SK-N-SH treated with all-trans-retinoic acid at 6 μM for 48 hours (cell line): ENCODE data around the gene TRIM37.
A peak's percentile ranks its signal among the peaks of the same experiment; 100 is the strongest.

ENCODE experiments used
- ATAC-seq: fragments of 200-7000 bp; cut with Tn5 transposase; 3 replicates; pipeline ENCODE4 v1.9.1; 2020; ENCODE audit warnings: mild to moderate bottlenecking, moderate library complexity
- ARNTL ChIP-seq: fragments of 450-650 bp; formaldehyde crosslinking; IDR thresholded peaks from 2 replicates; pipeline ENCODE4 v1.5.0; 2020; ENCODE audit warnings: low read depth, mild to moderate bottlenecking, moderate library complexity, borderline replicate concordance
- BACH2 ChIP-seq: fragments of 250-450 bp; sonication (Bioruptor Pico); IDR thresholded peaks from 2 replicates; pipeline ENCODE4 v1.9.0; 2021; ENCODE audit warnings: mild to moderate bottlenecking, borderline replicate concordance
- CSDC2 ChIP-seq: fragments of 250-450 bp; sonication (Bioruptor Pico); IDR thresholded peaks from 2 replicates; pipeline ENCODE4 v1.5.0; 2020; ENCODE audit warnings: mild to moderate bottlenecking, moderate library complexity
- ESRRG ChIP-seq: fragments of 250-450 bp; sonication (Bioruptor Pico); IDR thresholded peaks from 2 replicates; pipeline ENCODE4 v1.6.1; 2021; ENCODE audit warnings: mild to moderate bottlenecking
- GLIS3 ChIP-seq: fragments of 250-450 bp; sonication (Bioruptor Pico); IDR thresholded peaks from 2 replicates; pipeline ENCODE4 v1.5.0; 2020; ENCODE audit warnings: mild to moderate bottlenecking, moderate library complexity
- ISL1 ChIP-seq: fragments of 250-450 bp; sonication (Bioruptor Pico); IDR thresholded peaks from 2 replicates; pipeline ENCODE4 v2.1.2; 2022; ENCODE audit warnings: mild to moderate bottlenecking, moderate library complexity
- SNAI2 ChIP-seq: fragments of 250-450 bp; sonication (Bioruptor Pico); IDR thresholded peaks from 2 replicates; pipeline ENCODE4 v1.5.0; 2020; ENCODE audit warnings: mild to moderate bottlenecking, moderate library complexity
- TOX ChIP-seq: fragments of 250-450 bp; sonication (Bioruptor Pico); IDR thresholded peaks from 2 replicates; pipeline ENCODE4 v1.8.0; 2021; ENCODE audit warnings: mild to moderate bottlenecking, moderate library complexity, borderline replicate concordance
- ZC3H10 ChIP-seq: fragments of 250-450 bp; sonication (Bioruptor Pico); IDR thresholded peaks from 2 replicates; pipeline ENCODE4 v1.5.1; 2021; ENCODE audit warnings: mild to moderate bottlenecking, moderate library complexity
- ZFP3 ChIP-seq: fragments of 250-450 bp; sonication (Bioruptor Pico); IDR thresholded peaks from 2 replicates; pipeline ENCODE4 v1.5.0; 2020; ENCODE audit warnings: mild to moderate bottlenecking, moderate library complexity
- ZNF565 ChIP-seq: fragments of 450-650 bp; formaldehyde crosslinking; conservative IDR thresholded peaks from 2 replicates; pipeline ENCODE4 v1.5.0; 2020; ENCODE audit warnings: low read depth, mild to moderate bottlenecking, moderate library complexity
- ZNF70 ChIP-seq: fragments of 450-650 bp; formaldehyde crosslinking; IDR thresholded peaks from 2 replicates; pipeline ENCODE4 v1.5.0; 2020; ENCODE audit warnings: mild to moderate bottlenecking, moderate library complexity
- ZNF8 ChIP-seq: fragments of 450-650 bp; formaldehyde crosslinking; IDR thresholded peaks from 2 replicates; pipeline ENCODE4 v1.5.0; 2020; ENCODE audit warnings: mild to moderate bottlenecking, moderate library complexity
- TF ChIP-seq, protein P1 (sequence below): fragments of 250-450 bp; sonication (Bioruptor Pico); IDR thresholded peaks from 2 replicates; pipeline ENCODE4 v1.8.0; 2021; ENCODE audit warnings: low read depth, mild to moderate bottlenecking, moderate library complexity, borderline replicate concordance
- TF ChIP-seq, protein P2 (sequence below): fragments of 250-450 bp; sonication (Bioruptor Pico); IDR thresholded peaks from 2 replicates; pipeline ENCODE4 v1.5.1; 2021; ENCODE audit warnings: mild to moderate bottlenecking, moderate library complexity
- TF ChIP-seq, protein P3 (sequence below): fragments of 250-450 bp; sonication (Bioruptor Pico); IDR thresholded peaks from 2 replicates; pipeline ENCODE4 v1.8.0; 2020; ENCODE audit warnings: mild to moderate bottlenecking, moderate library complexity, borderline replicate concordance
- TF ChIP-seq, protein P4 (sequence below): fragments of 250-450 bp; sonication (Bioruptor Pico); IDR thresholded peaks from 2 replicates; pipeline ENCODE4 v1.5.0; 2020; ENCODE audit warnings: mild to moderate bottlenecking, moderate library complexity
- TF ChIP-seq, protein P5 (sequence below): fragments of 250-450 bp; sonication (Bioruptor Pico); IDR thresholded peaks from 2 replicates; pipeline ENCODE4 v1.5.1; 2020; ENCODE audit warnings: low read depth, mild to moderate bottlenecking, moderate library complexity

Gene TRIM37

DNA sequence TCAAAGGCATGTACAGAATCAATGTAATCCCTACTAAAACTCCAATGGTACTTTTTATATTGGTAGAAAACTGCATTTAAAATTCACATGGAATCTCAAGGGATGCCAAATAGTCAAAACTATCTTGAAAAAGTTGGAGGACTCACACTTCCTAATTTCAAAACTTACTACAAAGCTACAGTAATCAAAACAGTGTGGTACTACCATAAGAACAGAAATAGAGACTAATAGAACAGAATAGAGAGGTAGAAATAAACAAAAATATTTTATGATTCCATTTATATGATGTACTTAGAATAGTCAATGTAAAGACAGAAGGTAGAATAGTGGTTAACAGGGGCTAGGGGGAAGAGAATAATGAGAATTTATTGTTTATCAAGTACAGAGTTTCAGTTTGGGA is 8.8 kb downstream of the TRIM37 start (continued):
- TF ChIP-seq, protein P1, sequence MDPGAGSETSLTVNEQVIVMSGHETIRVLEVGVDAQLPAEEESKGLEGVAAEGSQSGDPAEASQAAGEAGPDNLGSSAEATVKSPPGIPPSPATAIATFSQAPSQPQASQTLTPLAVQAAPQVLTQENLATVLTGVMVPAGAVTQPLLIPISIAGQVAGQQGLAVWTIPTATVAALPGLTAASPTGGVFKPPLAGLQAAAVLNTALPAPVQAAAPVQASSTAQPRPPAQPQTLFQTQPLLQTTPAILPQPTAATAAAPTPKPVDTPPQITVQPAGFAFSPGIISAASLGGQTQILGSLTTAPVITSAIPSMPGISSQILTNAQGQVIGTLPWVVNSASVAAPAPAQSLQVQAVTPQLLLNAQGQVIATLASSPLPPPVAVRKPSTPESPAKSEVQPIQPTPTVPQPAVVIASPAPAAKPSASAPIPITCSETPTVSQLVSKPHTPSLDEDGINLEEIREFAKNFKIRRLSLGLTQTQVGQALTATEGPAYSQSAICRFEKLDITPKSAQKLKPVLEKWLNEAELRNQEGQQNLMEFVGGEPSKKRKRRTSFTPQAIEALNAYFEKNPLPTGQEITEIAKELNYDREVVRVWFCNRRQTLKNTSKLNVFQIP (CRISPR knock-in tag) = no peak
- TF ChIP-seq TOX = no peak

DNA sequence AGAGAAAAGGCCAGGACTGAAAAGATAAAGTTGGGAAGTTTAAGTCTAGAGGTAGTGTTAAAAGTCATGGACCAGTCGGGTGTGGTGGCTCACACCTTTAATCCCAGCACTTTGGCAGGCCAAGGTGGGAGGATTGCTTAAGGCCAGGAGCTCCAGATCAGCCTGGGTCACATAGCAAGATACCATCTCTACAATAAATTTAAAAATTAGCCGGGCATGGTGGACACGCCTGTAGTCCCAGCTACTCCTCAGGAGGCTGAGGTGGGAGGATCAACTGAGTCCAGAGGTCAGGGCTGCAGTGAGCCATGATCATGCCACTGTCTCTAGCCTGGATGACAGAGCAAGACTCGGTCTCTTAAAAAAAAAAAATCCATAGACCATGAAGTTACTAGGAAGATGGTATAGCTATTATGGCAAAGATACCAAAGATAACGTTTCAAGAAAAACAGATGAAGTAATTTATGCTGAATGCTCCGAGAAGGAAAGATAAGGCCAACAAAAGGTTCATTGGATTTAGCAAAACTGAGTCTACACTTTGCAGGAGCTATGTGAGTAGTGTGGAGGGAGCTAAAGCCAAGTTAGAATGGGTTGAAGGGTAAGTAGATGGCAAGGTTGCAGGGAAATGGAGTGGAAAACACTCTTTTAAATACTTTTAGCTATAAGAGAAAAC is 11.7 kb downstream of the TRIM37 start:
- ATAC-seq = no peak

DNA sequence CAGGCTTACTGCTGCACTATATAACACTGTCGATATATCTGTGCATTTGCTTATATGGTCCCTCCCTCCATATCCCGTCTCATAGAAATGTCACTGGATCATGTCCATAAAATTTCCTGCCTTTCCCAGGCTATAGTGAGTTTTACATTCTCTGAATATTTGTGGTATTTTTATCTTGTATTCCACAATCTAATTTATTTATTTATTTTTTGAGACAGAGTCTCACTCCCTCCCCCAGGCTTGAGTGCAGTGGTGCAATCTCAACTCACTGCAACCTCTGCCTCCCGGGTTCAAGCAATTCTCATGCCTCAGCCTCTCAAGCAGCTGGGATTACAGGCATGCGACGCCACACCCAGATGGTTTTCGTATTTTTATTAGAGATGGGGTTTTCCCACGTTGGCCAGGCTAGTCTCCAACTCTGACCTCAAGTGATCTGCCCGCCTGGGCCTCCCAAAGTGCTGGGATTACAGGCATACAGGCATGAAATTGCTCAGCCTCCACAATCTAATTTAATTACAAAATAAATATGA is 12.9 kb downstream of the TRIM37 start:
- TF ChIP-seq, protein P2, sequence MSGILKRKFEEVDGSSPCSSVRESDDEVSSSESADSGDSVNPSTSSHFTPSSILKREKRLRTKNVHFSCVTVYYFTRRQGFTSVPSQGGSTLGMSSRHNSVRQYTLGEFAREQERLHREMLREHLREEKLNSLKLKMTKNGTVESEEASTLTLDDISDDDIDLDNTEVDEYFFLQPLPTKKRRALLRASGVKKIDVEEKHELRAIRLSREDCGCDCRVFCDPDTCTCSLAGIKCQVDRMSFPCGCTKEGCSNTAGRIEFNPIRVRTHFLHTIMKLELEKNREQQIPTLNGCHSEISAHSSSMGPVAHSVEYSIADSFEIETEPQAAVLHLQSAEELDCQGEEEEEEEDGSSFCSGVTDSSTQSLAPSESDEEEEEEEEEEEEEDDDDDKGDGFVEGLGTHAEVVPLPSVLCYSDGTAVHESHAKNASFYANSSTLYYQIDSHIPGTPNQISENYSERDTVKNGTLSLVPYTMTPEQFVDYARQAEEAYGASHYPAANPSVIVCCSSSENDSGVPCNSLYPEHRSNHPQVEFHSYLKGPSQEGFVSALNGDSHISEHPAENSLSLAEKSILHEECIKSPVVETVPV (CRISPR knock-in tag) = no peak
- TF ChIP-seq ISL1 (CRISPR knock-in tag) (peak; percentile 83), ZC3H10 (CRISPR knock-in tag) (0 out of 2 replicates have a peak, but pooled peaks have one; percentile 20), ZNF8 (CRISPR knock-in tag) (0 out of 2 replicates have a peak, but pooled peaks have one; percentile 5), ZNF70 (peak; percentile 51; the same call in 1 of the 2 replicates), CSDC2 (CRISPR knock-in tag) (peak; percentile 14; the same call in 1 of the 2 replicates)
- TF ChIP-seq, protein P3, sequence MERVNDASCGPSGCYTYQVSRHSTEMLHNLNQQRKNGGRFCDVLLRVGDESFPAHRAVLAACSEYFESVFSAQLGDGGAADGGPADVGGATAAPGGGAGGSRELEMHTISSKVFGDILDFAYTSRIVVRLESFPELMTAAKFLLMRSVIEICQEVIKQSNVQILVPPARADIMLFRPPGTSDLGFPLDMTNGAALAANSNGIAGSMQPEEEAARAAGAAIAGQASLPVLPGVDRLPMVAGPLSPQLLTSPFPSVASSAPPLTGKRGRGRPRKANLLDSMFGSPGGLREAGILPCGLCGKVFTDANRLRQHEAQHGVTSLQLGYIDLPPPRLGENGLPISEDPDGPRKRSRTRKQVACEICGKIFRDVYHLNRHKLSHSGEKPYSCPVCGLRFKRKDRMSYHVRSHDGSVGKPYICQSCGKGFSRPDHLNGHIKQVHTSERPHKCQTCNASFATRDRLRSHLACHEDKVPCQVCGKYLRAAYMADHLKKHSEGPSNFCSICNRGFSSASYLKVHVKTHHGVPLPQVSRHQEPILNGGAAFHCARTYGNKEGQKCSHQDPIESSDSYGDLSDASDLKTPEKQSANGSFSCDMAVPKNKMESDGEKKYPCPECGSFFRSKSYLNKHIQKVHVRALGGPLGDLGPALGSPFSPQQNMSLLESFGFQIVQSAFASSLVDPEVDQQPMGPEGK (CRISPR knock-in tag) = peak; percentile 89; the same call in 1 of the 2 replicates
- TF ChIP-seq, protein P4, sequence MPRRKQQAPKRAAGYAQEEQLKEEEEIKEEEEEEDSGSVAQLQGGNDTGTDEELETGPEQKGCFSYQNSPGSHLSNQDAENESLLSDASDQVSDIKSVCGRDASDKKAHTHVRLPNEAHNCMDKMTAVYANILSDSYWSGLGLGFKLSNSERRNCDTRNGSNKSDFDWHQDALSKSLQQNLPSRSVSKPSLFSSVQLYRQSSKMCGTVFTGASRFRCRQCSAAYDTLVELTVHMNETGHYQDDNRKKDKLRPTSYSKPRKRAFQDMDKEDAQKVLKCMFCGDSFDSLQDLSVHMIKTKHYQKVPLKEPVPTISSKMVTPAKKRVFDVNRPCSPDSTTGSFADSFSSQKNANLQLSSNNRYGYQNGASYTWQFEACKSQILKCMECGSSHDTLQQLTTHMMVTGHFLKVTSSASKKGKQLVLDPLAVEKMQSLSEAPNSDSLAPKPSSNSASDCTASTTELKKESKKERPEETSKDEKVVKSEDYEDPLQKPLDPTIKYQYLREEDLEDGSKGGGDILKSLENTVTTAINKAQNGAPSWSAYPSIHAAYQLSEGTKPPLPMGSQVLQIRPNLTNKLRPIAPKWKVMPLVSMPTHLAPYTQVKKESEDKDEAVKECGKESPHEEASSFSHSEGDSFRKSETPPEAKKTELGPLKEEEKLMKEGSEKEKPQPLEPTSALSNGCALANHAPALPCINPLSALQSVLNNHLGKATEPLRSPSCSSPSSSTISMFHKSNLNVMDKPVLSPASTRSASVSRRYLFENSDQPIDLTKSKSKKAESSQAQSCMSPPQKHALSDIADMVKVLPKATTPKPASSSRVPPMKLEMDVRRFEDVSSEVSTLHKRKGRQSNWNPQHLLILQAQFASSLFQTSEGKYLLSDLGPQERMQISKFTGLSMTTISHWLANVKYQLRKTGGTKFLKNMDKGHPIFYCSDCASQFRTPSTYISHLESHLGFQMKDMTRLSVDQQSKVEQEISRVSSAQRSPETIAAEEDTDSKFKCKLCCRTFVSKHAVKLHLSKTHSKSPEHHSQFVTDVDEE = no peak
- TF ChIP-seq, protein P1 (CRISPR knock-in tag) = no peak
- ATAC-seq = peak; percentile 93

More for the DNA sequence above, 11.7 kb downstream of the TRIM37 start:
- TF ChIP-seq ZFP3 (CRISPR knock-in tag) (0 out of 2 replicates have a peak, but pooled peaks have one; percentile 27), GLIS3 (CRISPR knock-in tag) (0 out of 2 replicates have a peak, but pooled peaks have one; percentile 8), CSDC2 (CRISPR knock-in tag) (0 out of 2 replicates have a peak, but pooled peaks have one; percentile 34), ZC3H10 (CRISPR knock-in tag) (no peak), ISL1 (CRISPR knock-in tag) (no peak; the same call in 1 of the 2 replicates), ARNTL (no peak), ESRRG (CRISPR knock-in tag) (no peak), BACH2 (CRISPR knock-in tag) (no peak), SNAI2 (CRISPR knock-in tag) (no peak), ZNF565 (CRISPR knock-in tag) (no peak)
- TF ChIP-seq, protein P3 (CRISPR knock-in tag) = no peak
- TF ChIP-seq, protein P5, sequence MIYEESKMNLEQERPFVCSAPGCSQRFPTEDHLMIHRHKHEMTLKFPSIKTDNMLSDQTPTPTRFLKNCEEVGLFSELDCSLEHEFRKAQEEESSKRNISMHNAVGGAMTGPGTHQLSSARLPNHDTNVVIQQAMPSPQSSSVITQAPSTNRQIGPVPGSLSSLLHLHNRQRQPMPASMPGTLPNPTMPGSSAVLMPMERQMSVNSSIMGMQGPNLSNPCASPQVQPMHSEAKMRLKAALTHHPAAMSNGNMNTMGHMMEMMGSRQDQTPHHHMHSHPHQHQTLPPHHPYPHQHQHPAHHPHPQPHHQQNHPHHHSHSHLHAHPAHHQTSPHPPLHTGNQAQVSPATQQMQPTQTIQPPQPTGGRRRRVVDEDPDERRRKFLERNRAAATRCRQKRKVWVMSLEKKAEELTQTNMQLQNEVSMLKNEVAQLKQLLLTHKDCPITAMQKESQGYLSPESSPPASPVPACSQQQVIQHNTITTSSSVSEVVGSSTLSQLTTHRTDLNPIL = no peak
- TF ChIP-seq, all 23 proteins: peak for 3
